ENCODE data around the gene C7orf25.

Gene C7orf25

GRCh38 chr7:42902331-42902730 is 9.5 kb downstream of the C7orf25 start:
- no peak for TF ChIP-seq TCF12 (IDR thresholded peaks at IDR 0.05; ENCODE audit: low read depth)
- TF ChIP-seq TEAD4 (IDR thresholded peaks at IDR 0.05): no peak

- no peak for TF ChIP-seq RAD21 (IDR thresholded peaks at IDR 0.05; ENCODE audit: low read depth)
- TF ChIP-seq CEBPB (IDR thresholded peaks at IDR 0.05): no peak
- TF ChIP-seq EP300 (IDR thresholded peaks at IDR 0.05; ENCODE audit: borderline replicate concordance): no peak
- no peak for TF ChIP-seq FOXM1 (IDR thresholded peaks at IDR 0.05; ENCODE audit: borderline replicate concordance, low read depth)
- no peak for TF ChIP-seq YY1 (IDR thresholded peaks at IDR 0.05; ENCODE audit: low read depth)
- TF ChIP-seq USF1 (IDR thresholded peaks at IDR 0.05): no peak
- TF ChIP-seq REST (IDR thresholded peaks at IDR 0.05; ENCODE audit: low read depth): no peak
- no peak for TF ChIP-seq TCF12 (IDR thresholded peaks at IDR 0.05; ENCODE audit: low read depth)
- TF ChIP-seq EGR1 (IDR thresholded peaks at IDR 0.05): no peak
- TF ChIP-seq TEAD4 (IDR thresholded peaks at IDR 0.05): no peak
- no peak for TF ChIP-seq TAF1 (IDR thresholded peaks at IDR 0.05; ENCODE audit: low read depth)
- no peak for TF ChIP-seq CREB1 (IDR thresholded peaks at IDR 0.05; ENCODE audit: low read depth)
- no peak for TF ChIP-seq MAX (IDR thresholded peaks at IDR 0.05)
- TF ChIP-seq NFIC (IDR thresholded peaks at IDR 0.05): no peak
- TF ChIP-seq ZBTB7A (IDR thresholded peaks at IDR 0.05; ENCODE audit: low read depth): no peak
Measured at GRCh38 chr7:42900842-42901241, 11.0 kb downstream of the C7orf25 start.

- TF ChIP-seq EGR1 (IDR thresholded peaks at IDR 0.05) (no peak), TAF1 (IDR thresholded peaks at IDR 0.05; ENCODE audit: low read depth) (no peak), EP300 (IDR thresholded peaks at IDR 0.05; ENCODE audit: borderline replicate concordance) (no peak), CEBPB (IDR thresholded peaks at IDR 0.05) (no peak), ZBTB7A (IDR thresholded peaks at IDR 0.05; ENCODE audit: low read depth) (no peak), NFIC (IDR thresholded peaks at IDR 0.05) (no peak), CREB1 (IDR thresholded peaks at IDR 0.05; ENCODE audit: low read depth) (no peak), USF1 (IDR thresholded peaks at IDR 0.05) (no peak), TEAD4 (IDR thresholded peaks at IDR 0.05) (no peak)
Measured at GRCh38 chr7:42893346-42894240, 18.3 kb downstream of the C7orf25 start.

GRCh38 chr7:42886893-42887505 is 24.9 kb downstream of the C7orf25 start:
- TF ChIP-seq USF1 (IDR thresholded peaks at IDR 0.05) (no peak), ZBTB7A (IDR thresholded peaks at IDR 0.05; ENCODE audit: low read depth) (no peak), YY1 (IDR thresholded peaks at IDR 0.05; ENCODE audit: low read depth) (no peak), MAX (IDR thresholded peaks at IDR 0.05) (no peak), REST (IDR thresholded peaks at IDR 0.05; ENCODE audit: low read depth) (no peak), TCF12 (IDR thresholded peaks at IDR 0.05; ENCODE audit: low read depth) (no peak), TAF1 (IDR thresholded peaks at IDR 0.05; ENCODE audit: low read depth) (no peak), CREB1 (IDR thresholded peaks at IDR 0.05; ENCODE audit: low read depth) (no peak), EGR1 (IDR thresholded peaks at IDR 0.05) (no peak), FOXM1 (IDR thresholded peaks at IDR 0.05; ENCODE audit: borderline replicate concordance, low read depth) (no peak)

GRCh38 chr7:42886129-42886528 is 25.7 kb downstream of the C7orf25 start:
- TF ChIP-seq EP300 (IDR thresholded peaks at IDR 0.05; ENCODE audit: borderline replicate concordance): no peak
- peak; percentile 37 for TF ChIP-seq RAD21 (IDR thresholded peaks at IDR 0.05; ENCODE audit: low read depth)

Measured in Ishikawa (cell line).